Karpas-422 (cell line): Measurements from ENCODE around the gene ADAMTSL3. TPM values are rescaled to one million over a fixed set of nuclear protein-coding genes. Genes with fewer than 3 reads are reported as not detected.

Source experiments
- DNase-seq: peaks from one replicate; pipeline ENCODE4 v3.0.0-alpha.2; 2015
- H2AFZ ChIP-seq: fragments of 200-600 bp; sonication (generic); 2 replicates; pipeline ENCODE4 v1.6.1; 2014; ENCODE audit warnings: antibody characterized with exemption, low read length, mixed read lengths
- H3K27ac ChIP-seq: fragments of 200-600 bp; sonication (generic); 2 replicates; pipeline ENCODE4 v1.5.1; 2014; ENCODE audit warnings: mild to moderate bottlenecking, low read length, moderate library complexity
- H3K27me3 ChIP-seq: fragments of 200-600 bp; sonication (generic); 2 replicates; pipeline ENCODE4 v1.6.1; 2014; ENCODE audit warnings: low read length, mixed read lengths
- H3K36me3 ChIP-seq: fragments of 200-600 bp; sonication (generic); 2 replicates; pipeline ENCODE4 v1.6.1; 2014; ENCODE audit warnings: low read length, mixed read lengths; ENCODE audit not compliant: insufficient read depth
- H3K4me1 ChIP-seq: fragments of 200-600 bp; sonication (generic); 2 replicates; pipeline ENCODE4 v1.6.1; 2014; ENCODE audit warnings: mild to moderate bottlenecking, low read length, mixed read lengths
- H3K4me2 ChIP-seq: fragments of 200-600 bp; sonication (generic); 2 replicates; pipeline ENCODE4 v1.6.1; 2014; ENCODE audit warnings: low read length, low read depth, mild to moderate bottlenecking; ENCODE audit not compliant: poor library complexity, severe bottlenecking
- H3K4me3 ChIP-seq: fragments of 200-600 bp; sonication (generic); 2 replicates; pipeline ENCODE4 v1.5.1; 2014; ENCODE audit warnings: mild to moderate bottlenecking, antibody characterized with exemption, low read length, mixed read lengths
- H3K79me2 ChIP-seq: fragments of 200-600 bp; sonication (generic); 2 replicates; pipeline ENCODE4 v1.6.1; 2014; ENCODE audit warnings: mild to moderate bottlenecking, low read length, mixed read lengths
- H3K9ac ChIP-seq: fragments of 200-600 bp; sonication (generic); 2 replicates; pipeline ENCODE4 v1.6.0; 2014; ENCODE audit warnings: low read length
- H3K9me2 ChIP-seq: fragments of 200-600 bp; sonication (generic), shearing (Covaris generic); replicated peaks from 2 replicates; pipeline ENCODE4 v1.6.0; 2014; ENCODE audit warnings: mild to moderate bottlenecking, low read length, moderate library complexity; ENCODE audit not compliant: insufficient read depth
- H3K9me3 ChIP-seq: fragments of 300-700, 200-600 bp; sonication (generic); 2 replicates; pipeline ENCODE4 v1.6.1; 2014; ENCODE audit warnings: low read length, mixed read lengths
- H4K20me1 ChIP-seq: fragments of 200-600 bp; sonication (generic); 2 replicates; pipeline ENCODE4 v1.6.1; 2014; ENCODE audit warnings: mild to moderate bottlenecking, antibody characterized with exemption, low read length, low read depth; ENCODE audit not compliant: insufficient read depth
- total RNA-seq: library from RNA; depleted of rRNA; stranded (reverse); fragments of >200 nt; shearing (Covaris generic); gene quantifications from 2 replicates; pipeline ENCODE4 v1.2.3, GENCODE V29; 2014; ENCODE audit warnings: low replicate concordance

Gene ADAMTSL3
- total RNA-seq, 1 experiment from 2014 or later = not detected

DNA sequence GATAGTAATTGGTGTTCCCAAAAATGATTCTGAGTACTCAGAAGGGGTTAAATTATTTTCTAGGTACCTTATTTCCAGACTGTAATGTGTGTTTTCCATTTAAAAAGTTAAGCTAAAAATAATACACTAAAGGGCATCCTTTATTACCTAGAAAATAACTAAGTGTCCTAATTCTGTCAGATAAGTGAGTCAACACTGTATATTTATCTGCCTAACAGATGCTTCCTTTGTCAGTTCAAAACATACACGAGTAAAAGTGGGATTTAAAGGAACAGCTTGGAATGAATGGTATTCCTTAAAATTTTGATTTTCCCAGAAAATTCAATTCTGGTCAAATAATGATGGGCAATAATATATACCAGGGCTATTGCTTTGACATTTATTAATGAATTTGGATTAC lies 78.3 kb downstream of the ADAMTSL3 start:
- Histone ChIP-seq H3K4me3 (no peak overlapping the region), H3K4me1 (no peaks in the 10 kb centered on the region), H3K36me3 (no peaks in the 10 kb centered on the region), H3K9ac (no peak overlapping the region), H3K79me2 (no peaks in the 10 kb centered on the region), H3K27ac (no peak overlapping the region), H3K4me2 (no peak overlapping the region), H2AFZ (no peak overlapping the region), H3K9me3 (no peaks in the 10 kb centered on the region), H3K27me3 (no peaks in the 10 kb centered on the region), H4K20me1 (no peaks in the 10 kb centered on the region), H3K9me2 (no peaks in the 10 kb centered on the region)
- DNase-seq = no peak

DNA sequence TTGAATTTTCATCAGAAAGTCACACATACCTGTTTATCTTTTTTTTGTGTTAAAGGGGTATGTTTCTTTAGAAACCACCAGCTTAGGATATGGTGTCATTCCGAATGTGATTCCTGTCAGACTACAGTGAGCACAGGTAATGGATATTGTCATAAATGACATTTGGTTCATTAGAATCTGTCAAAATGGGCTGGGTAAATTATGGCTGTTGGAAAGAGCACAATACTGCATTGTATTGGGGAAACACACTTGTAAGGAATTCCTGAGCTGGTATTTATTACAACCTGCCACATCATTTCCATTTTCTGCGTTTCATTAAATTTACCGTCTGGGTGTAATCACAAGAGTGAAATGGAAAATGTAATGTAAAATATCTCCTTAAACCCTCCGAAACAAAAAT lies 78.8 kb downstream of the ADAMTSL3 start:
- no peaks in the 10 kb centered on the region for H3K4me1 ChIP-seq
- H3K9me2 ChIP-seq = no peaks in the 10 kb centered on the region
- no peaks in the 10 kb centered on the region for H3K36me3 ChIP-seq
- DNase-seq = no peak
- no peaks in the 10 kb centered on the region for H3K9me3 ChIP-seq
- no peak overlapping the region for H3K9ac ChIP-seq
- H3K4me2 ChIP-seq = no peak overlapping the region
- no peaks in the 10 kb centered on the region for H3K79me2 ChIP-seq
- no peaks in the 10 kb centered on the region for H3K27me3 ChIP-seq
- no peak overlapping the region for H3K4me3 ChIP-seq
- no peak overlapping the region for H3K27ac ChIP-seq
- H2AFZ ChIP-seq = no peak overlapping the region
- no peaks in the 10 kb centered on the region for H4K20me1 ChIP-seq

DNA sequence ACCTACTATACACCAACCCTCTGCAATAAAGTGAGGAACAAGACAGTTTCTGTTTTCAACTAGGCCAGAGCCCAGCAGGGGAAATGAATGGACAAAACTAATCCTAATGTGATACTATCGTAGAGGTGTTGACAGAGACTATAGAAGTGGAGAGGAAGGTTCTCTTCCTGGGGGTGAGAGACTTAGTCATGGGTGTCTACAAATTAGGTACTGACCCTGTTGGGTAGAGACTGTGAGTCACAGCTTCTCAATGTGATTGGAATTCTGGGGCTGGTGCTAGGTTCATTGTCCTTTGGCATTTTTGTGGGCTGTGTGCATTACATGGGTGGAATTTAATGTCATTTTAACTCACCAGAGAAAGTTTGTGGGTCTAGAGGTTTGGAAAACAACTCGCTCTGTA lies 79.3 kb downstream of the ADAMTSL3 start:
- no peaks in the 10 kb centered on the region for H3K4me1 ChIP-seq
- H3K9ac ChIP-seq = no peak overlapping the region
- no peak overlapping the region for H3K4me2 ChIP-seq
- no peaks in the 10 kb centered on the region for H3K36me3 ChIP-seq
- H3K27me3 ChIP-seq = no peaks in the 10 kb centered on the region
- H3K9me2 ChIP-seq = no peaks in the 10 kb centered on the region
- H3K4me3 ChIP-seq = no peak overlapping the region
- H2AFZ ChIP-seq = no peak overlapping the region
- H3K9me3 ChIP-seq = no peaks in the 10 kb centered on the region
- H3K27ac ChIP-seq = no peak overlapping the region
- DNase-seq = no peak
- H4K20me1 ChIP-seq = no peaks in the 10 kb centered on the region
- no peaks in the 10 kb centered on the region for H3K79me2 ChIP-seq

DNA sequence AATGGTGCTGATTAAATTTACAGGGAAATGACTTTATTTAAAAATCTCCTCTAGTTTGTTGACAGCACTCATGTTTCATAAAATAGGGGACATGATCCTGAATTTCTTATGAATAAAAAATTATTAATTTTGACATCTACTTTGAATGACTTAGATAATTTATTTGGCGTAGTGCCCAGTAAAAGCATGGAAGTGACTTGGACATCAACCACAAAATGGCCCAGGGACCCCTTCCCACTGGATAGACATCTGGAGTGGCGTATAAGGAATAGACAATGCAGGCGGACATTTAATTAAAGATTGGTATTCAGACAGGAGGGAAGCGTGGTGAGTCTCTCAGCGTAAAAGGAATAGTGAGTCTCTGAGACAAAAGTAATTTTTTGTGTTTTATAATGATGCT lies 79.8 kb downstream of the ADAMTSL3 start:
- H4K20me1 ChIP-seq = no peaks in the 10 kb centered on the region
- no peaks in the 10 kb centered on the region for H3K27me3 ChIP-seq
- H3K9ac ChIP-seq = no peak overlapping the region
- H3K4me1 ChIP-seq = no peaks in the 10 kb centered on the region
- no peak overlapping the region for H3K4me2 ChIP-seq
- no peak for DNase-seq
- no peaks in the 10 kb centered on the region for H3K9me3 ChIP-seq
- no peak overlapping the region for H3K4me3 ChIP-seq
- no peaks in the 10 kb centered on the region for H3K9me2 ChIP-seq
- H3K27ac ChIP-seq = no peak overlapping the region
- no peak overlapping the region for H2AFZ ChIP-seq
- H3K36me3 ChIP-seq = no peaks in the 10 kb centered on the region
- H3K79me2 ChIP-seq = no peaks in the 10 kb centered on the region

DNA sequence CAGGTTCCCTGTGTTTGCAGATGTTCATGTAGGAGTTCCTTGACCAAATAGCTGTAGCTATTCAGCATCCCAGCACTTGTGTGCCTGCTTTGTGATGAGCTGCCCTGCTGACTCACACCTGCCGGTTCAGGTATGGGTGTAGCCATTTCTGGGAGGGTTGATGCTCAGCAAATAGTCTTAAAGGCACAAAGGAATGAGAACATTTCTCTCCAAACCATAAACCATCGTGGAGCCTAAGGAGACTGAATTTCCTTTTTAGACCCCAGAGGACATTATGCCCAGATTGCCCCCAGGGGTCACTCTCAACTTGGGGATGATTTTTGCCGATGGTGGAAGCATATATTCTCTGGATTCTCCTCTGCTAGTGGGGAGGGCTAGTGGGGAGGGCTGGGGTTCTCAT lies 80.6 kb downstream of the ADAMTSL3 start:
- H3K79me2 ChIP-seq = no peaks in the 10 kb centered on the region
- no peaks in the 10 kb centered on the region for H3K9me3 ChIP-seq
- DNase-seq = peak; percentile 42
- no peaks in the 10 kb centered on the region for H4K20me1 ChIP-seq
- H3K27ac ChIP-seq = no peak overlapping the region
- no peak overlapping the region for H2AFZ ChIP-seq
- no peaks in the 10 kb centered on the region for H3K36me3 ChIP-seq
- no peak overlapping the region for H3K9ac ChIP-seq
- no peak overlapping the region for H3K4me3 ChIP-seq
- no peak overlapping the region for H3K4me2 ChIP-seq
- no peaks in the 10 kb centered on the region for H3K4me1 ChIP-seq
- H3K9me2 ChIP-seq = no peaks in the 10 kb centered on the region
- no peaks in the 10 kb centered on the region for H3K27me3 ChIP-seq

DNA sequence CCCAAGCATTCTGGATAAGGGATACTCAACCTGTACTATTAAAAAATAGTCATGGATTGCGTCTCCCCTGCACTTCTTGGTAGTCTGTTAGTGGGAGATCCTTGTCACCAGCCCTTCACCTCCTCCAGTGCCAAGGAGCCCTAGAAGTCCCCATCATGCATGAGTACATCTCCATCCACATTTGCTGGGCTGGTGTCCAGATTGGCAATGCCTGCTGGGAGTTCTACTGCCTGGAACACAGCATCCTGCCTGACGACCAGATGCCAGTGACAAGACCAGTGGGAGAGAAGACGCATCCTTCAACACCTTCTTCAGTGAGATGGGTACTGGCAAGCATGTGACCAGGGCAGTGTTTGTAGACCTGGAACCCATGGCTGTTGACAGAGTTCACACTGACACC lies 85.7 kb downstream of the ADAMTSL3 start:
- no peak overlapping the region for H3K27ac ChIP-seq
- H3K79me2 ChIP-seq = no peaks in the 10 kb centered on the region
- DNase-seq = no peak
- no peaks in the 10 kb centered on the region for H3K9me3 ChIP-seq
- H3K4me3 ChIP-seq = no peak overlapping the region
- no peaks in the 10 kb centered on the region for H3K36me3 ChIP-seq
- H2AFZ ChIP-seq = no peak overlapping the region
- no peaks in the 10 kb centered on the region for H3K4me1 ChIP-seq
- no peaks in the 10 kb centered on the region for H4K20me1 ChIP-seq
- no peaks in the 10 kb centered on the region for H3K27me3 ChIP-seq
- H3K9me2 ChIP-seq = no peaks in the 10 kb centered on the region
- no peak overlapping the region for H3K9ac ChIP-seq
- H3K4me2 ChIP-seq = no peak overlapping the region

DNA sequence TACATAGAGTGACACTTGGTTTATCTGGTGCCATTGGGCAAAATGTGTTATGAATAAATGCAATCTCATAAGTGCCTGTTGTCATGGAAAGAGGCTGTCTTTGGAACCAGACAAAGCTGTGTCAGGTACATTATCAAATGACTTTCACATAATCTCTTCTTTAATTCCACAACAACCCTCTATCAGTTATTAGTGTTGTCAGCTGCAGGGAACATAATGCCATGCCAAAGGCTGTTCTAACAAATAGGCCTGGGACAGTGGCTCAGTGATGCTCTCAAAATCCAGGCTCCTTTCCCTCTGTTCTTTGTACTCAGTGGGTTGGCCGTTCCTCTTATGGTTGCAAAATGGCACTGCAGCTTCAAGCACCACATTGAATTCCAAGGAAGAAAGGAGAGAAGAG lies 91.8 kb downstream of the ADAMTSL3 start:
- no peaks in the 10 kb centered on the region for H3K27me3 ChIP-seq
- H2AFZ ChIP-seq = no peak overlapping the region
- no peaks in the 10 kb centered on the region for H4K20me1 ChIP-seq
- H3K4me1 ChIP-seq = no peaks in the 10 kb centered on the region
- no peaks in the 10 kb centered on the region for H3K9me3 ChIP-seq
- H3K4me3 ChIP-seq = no peak overlapping the region
- no peak for DNase-seq
- no peaks in the 10 kb centered on the region for H3K9me2 ChIP-seq
- H3K36me3 ChIP-seq = no peaks in the 10 kb centered on the region
- no peaks in the 10 kb centered on the region for H3K79me2 ChIP-seq
- no peak overlapping the region for H3K27ac ChIP-seq
- H3K9ac ChIP-seq = no peak overlapping the region
- H3K4me2 ChIP-seq = no peak overlapping the region

DNA sequence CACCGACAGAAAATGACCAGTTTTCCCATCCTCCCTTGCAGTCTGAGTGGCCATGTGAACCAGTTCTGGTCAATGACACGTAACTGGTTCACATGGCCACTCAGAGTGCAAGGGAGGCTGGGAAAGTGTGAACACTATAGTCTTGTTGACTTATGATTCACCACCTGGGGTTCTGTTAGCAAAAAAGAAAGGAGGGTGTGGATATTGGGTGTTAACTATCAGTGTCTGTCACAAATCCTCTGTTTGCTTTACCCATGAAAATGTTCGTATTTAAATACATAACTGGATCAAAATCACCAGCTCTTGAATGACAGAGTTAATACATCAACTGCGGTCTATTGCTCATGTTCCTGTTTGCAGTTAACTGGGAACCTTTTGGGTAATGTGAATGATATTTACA lies 92.3 kb downstream of the ADAMTSL3 start:
- no peak overlapping the region for H3K4me2 ChIP-seq
- H3K79me2 ChIP-seq = no peaks in the 10 kb centered on the region
- no peaks in the 10 kb centered on the region for H4K20me1 ChIP-seq
- H3K9me3 ChIP-seq = no peaks in the 10 kb centered on the region
- no peak overlapping the region for H3K9ac ChIP-seq
- H2AFZ ChIP-seq = no peak overlapping the region
- no peaks in the 10 kb centered on the region for H3K9me2 ChIP-seq
- no peaks in the 10 kb centered on the region for H3K36me3 ChIP-seq
- H3K27me3 ChIP-seq = no peaks in the 10 kb centered on the region
- no peak for DNase-seq
- H3K4me3 ChIP-seq = no peak overlapping the region
- no peak overlapping the region for H3K27ac ChIP-seq
- H3K4me1 ChIP-seq = no peaks in the 10 kb centered on the region

DNA sequence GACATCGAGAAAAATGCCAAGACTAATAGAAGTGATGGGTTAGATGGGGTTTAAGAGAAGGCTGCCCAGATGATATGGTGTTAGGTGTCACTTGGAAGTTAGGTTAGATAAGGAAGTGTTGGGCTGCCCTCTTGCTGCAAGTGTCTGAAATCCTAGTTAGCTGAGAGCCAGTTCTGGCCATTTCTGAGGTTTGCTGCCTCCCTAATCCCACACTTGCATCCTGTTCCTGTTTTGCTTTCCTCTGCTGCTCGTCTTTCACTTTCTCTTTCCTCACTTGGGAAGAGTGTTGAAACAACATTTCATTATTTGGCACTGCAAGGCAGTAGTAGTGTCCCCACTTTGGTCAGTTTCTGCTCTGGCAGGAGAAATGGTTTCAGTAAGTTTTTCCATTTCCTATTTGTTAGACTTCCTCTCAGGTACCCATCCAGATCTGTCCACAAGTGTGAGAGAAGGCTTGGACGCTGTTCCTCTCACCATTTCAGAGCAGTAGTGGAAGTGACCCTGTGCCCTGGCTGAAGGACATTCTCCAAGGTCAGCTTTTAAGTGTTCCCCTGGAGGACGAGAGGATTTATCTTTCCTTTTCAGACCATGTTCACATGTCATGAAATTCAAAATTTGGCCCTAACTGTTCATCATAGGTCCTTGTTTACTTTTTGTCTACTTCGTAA lies 93.3 kb downstream of the ADAMTSL3 start:
- H3K9me2 ChIP-seq = no peaks in the 10 kb centered on the region
- H3K9me3 ChIP-seq = no peaks in the 10 kb centered on the region
- DNase-seq = no peak
- H3K27me3 ChIP-seq = no peaks in the 10 kb centered on the region
- no peaks in the 10 kb centered on the region for H4K20me1 ChIP-seq
- H3K27ac ChIP-seq = no peak overlapping the region
- no peak overlapping the region for H3K9ac ChIP-seq
- no peaks in the 10 kb centered on the region for H3K79me2 ChIP-seq
- H3K4me1 ChIP-seq = no peaks in the 10 kb centered on the region
- H3K4me3 ChIP-seq = no peak overlapping the region
- H3K4me2 ChIP-seq = no peak overlapping the region
- H2AFZ ChIP-seq = no peak overlapping the region
- H3K36me3 ChIP-seq = no peaks in the 10 kb centered on the region
